AG09309 (cell line): Measurements from ENCODE around the gene ATG4B.

Experiments used
- DNase-seq: peaks from one replicate; pipeline ENCODE4 v3.0.0-alpha.2; 2010; ENCODE audit warnings: low read depth
- H3K4me3 ChIP-seq: 2 replicates; pipeline ENCODE4 v1.5.1; 2011; ENCODE audit warnings: mild to moderate bottlenecking, low read depth, low read length, moderate library complexity; ENCODE audit not compliant: control insufficient read depth
- TF ChIP-seq, protein P1 (sequence below): IDR thresholded peaks from 2 replicates; pipeline ENCODE4 v1.5.1; 2011; ENCODE audit warnings: mild to moderate bottlenecking, low read depth, low read length, inconsistent platforms; ENCODE audit not compliant: insufficient read depth, control insufficient read depth; ENCODE audit errors: missing control alignments

ATG4B gene

DNA sequence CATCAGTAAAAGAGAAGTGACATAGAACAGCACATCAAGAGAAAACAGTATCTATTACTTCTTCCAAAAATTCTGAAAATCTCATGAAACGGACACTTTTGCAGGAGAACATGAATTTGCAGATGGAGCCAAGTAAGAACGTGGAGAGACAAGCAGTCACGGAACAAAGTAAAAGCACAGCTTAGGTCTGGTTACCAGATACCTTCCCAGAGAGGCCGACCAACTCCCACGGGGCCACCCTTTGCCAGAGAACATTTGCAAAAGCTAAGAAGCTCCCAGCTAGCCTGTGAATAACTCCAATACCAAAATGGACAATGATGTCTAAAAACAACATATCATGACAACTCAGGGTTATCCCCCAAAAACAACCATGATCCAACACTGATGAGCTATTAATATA, 39.4 kb upstream of the ATG4B start:
- TF ChIP-seq, protein P1, sequence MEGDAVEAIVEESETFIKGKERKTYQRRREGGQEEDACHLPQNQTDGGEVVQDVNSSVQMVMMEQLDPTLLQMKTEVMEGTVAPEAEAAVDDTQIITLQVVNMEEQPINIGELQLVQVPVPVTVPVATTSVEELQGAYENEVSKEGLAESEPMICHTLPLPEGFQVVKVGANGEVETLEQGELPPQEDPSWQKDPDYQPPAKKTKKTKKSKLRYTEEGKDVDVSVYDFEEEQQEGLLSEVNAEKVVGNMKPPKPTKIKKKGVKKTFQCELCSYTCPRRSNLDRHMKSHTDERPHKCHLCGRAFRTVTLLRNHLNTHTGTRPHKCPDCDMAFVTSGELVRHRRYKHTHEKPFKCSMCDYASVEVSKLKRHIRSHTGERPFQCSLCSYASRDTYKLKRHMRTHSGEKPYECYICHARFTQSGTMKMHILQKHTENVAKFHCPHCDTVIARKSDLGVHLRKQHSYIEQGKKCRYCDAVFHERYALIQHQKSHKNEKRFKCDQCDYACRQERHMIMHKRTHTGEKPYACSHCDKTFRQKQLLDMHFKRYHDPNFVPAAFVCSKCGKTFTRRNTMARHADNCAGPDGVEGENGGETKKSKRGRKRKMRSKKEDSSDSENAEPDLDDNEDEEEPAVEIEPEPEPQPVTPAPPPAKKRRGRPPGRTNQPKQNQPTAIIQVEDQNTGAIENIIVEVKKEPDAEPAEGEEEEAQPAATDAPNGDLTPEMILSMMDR: no peak
- DNase-seq: no peak
- no peak overlapping the region for H3K4me3 ChIP-seq

GRCh38 chr2:241598487-241598886, 39.0 kb upstream of the ATG4B start:
- H3K4me3 ChIP-seq: no peak overlapping the region
- DNase-seq: no peak
- TF ChIP-seq, protein P1: peak; percentile 25

- TF ChIP-seq, protein P1: no peak
- no peak for DNase-seq
- H3K4me3 ChIP-seq: no peak overlapping the region
Measured at GRCh38 chr2:241599615-241600014, 37.9 kb upstream of the ATG4B start.

DNA sequence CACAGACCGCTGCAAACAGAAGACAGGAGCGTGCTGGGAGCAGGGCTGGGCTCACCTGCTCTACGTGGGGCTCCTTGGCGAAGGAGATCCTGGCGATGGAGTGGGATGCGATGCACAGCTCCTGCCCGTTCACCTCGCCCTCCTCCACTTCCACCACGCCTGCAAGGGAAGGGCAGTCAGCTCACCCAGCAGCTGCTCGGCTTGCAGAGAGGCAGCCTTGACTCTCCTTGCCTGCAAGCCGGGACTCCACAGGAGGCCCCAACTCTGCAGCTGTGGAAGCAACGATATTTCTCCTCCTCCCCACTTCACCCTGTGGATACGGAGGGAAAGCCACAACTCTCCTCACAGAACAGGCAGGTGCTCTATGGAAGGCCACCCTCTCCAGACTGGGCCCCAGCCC, 35.7 kb upstream of the ATG4B start:
- TF ChIP-seq, protein P1: no peak
- H3K4me3 ChIP-seq: no peak overlapping the region
- no peak for DNase-seq

- H3K4me3 ChIP-seq: no peak overlapping the region
- no peak for DNase-seq
- TF ChIP-seq, protein P1: no peak
Measured at GRCh38 chr2:241602720-241603119, 34.8 kb upstream of the ATG4B start.

DNA sequence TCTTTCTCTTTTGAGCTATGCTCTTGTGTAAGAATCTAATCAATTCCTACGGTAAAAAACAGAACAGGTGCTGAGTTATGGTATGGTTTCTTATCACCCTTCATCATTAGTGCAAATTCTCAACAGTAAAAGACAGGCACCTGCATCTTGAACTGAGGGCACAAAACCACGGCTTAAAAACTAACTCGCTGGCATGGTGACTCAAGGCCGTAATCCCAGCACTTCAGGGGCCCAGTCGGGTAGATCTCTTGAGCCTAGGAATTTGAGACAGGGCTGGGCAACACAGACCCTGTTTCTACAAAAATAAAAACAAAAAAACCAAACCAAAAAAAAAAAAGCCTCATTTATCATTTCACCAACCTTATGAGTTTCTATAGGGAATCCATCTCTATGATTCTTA, 33.8 kb upstream of the ATG4B start:
- H3K4me3 ChIP-seq: no peak overlapping the region
- no peak for DNase-seq
- TF ChIP-seq, protein P1: no peak

GRCh38 chr2:241606186-241606585, 31.3 kb upstream of the ATG4B start:
- DNase-seq: no peak
- TF ChIP-seq, protein P1: no peak
- no peak overlapping the region for H3K4me3 ChIP-seq
